22Rv1 (cell line): Measurements from ENCODE around the gene MLLT1.

ENCODE experiments used
- CTCF ChIP-seq: fragments of 450-650 bp; IDR thresholded peaks from 2 replicates; pipeline ENCODE4 v1.5.1; 2017; ENCODE audit warnings: mild to moderate bottlenecking
- ZFX ChIP-seq: fragments of 450-650 bp; IDR thresholded peaks from 2 replicates; pipeline ENCODE4 v1.6.1; 2017; ENCODE audit warnings: antibody characterized with exemption, borderline replicate concordance

GRCh38 chr19:6242677-6243076 is 37.1 kb downstream of the MLLT1 start:
- no peak for TF ChIP-seq CTCF
- TF ChIP-seq ZFX, result no peak
